GM11168 (cell line): Measurements from ENCODE around the gene MED15.
"Not testable (repeated sequence)": the region's sequence is repeated elsewhere in the genome, so short reads cannot be mapped to it uniquely, and the experiment has no call there.

Source experiments
- in situ Hi-C: fragments of 300-500 bp; cut with MboI; formaldehyde crosslinking; loops from one replicate; pipeline ENCODE4 v1.12.0; 2022; ENCODE audit warnings: low sequenced_read_pairs; ENCODE audit not compliant: unreplicated experiment

MED15 gene

DNA sequence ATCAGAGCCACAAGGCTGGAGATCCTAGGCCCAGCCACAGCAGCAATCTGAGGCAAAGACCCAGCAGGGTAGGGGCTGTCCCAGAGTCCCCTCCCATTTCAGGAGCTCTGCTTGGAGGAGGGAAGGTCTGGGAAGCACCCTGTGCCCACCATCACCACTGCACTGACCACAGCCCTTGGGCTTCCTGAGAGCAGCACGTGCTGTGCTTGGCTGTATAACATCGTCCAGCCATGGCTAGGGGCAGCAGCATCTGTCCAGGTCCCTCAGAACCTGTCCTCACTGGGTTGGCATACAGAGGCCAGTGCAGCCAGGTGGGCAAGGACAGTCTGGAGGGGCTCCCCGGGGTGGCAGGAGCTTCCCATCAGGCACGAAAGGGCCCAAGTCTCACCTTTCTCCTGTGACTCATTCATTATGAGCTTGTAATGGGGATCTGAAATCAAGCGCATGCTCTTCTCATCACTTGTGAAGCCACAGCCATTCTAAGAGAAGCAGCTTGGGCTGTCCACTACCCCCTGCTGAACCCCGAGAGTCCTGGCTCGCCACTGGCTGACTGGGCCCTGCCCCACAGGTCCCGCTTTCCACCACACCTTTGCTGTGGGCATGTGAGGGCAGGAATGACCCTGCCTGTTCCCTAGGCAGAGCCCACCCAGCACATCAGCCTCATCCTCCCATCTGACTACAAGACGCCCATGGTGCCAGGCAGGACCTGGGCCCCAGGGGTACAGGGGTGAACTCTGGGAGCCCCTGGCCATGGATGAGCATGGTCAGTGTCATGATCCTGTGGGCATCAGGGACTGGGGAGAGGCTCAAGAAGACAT lies 83.3 kb downstream of the MED15 start:
- in situ Hi-C loops, result no loop called here

DNA sequence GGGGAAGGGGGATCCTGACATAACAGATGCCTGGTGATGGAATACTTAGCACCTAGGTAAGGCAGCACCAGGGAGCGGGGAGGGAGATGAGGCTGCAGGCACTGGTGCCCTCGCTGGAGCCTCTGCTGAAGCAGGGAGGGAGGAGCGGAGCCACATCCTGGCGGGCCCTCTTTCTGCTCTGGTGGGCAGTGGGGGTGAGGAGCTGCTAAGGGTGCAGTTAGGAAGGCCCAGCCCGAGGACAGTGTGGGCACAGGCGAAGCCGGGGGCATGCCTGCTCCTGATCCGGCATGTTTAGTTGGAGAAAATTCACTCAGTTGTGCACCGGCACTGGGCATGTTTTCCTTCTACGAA lies 83.9 kb downstream of the MED15 start:
- in situ Hi-C loops, result no loop called here

DNA sequence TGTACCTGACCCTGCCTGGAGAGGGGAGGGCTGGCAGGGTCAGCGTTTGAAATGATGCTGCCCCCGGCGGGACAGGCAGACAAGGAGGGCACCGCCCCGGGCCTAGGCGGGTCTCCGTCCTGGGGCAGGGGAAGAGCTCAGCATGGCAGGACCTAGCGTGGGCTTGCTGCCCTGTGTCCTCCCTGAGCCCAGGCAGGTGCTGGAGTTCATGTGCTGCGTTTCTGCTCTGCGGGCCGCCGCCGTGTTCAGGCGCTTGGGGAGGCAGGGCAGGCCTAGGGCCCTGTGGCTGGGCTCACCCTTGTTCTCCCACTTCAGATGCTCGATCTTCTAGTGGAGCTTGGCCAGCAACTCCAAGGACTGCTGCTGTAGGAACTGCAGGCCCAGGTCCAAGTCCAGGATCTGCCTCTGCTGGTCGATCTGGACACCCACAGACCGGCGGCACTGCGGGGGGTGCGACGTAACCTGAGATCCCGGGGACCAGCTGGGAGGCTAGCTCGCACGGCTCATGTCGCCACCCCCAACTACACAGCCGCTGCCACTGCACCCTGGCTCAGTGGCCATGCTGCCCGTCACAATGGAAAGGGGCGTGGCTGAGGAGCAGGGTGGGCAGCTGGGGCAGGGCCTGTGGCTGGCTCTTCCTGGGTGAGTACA lies 84.4 kb downstream of the MED15 start:
- in situ Hi-C loops, result no loop called here

DNA sequence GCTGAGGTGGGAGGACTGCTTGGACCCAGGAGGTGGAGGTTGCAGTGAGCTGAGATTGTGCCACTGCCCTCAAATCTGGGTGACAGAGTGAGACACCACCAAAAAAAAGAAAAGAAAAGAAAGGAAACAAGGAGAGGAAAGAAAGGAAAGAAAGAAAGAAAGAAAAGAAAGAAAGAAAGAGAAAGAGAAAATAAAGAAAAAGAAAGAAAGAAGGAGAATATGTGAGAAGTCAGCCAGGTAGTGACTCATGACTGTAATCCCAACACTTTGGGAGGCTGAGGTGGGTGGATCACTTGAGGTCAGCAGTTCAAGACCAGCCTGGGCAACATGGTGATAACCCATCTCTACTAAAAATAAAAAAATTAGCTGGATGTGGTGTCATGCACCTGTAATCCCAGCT lies 86.6 kb downstream of the MED15 start:
- in situ Hi-C loops, result not testable (repeated sequence)

DNA sequence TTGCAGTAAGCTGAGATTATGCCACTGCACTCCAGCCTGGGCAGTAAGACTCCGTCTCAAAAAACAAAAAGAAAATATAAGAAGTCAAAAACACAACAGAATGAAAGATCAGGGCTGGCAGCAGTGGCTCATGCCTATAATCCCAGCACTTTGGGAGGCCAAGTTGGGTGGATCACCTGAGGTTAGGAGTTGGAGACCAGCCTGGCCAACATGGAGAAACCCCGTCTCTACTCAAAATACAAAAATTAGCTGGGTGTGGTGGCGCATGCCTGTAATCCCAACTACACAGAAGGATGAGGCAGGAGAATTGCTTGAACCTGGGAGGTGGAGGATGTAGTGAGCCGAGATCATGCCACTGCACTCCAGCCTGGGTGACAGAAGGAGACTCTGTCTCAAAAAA lies 87.1 kb downstream of the MED15 start:
- in situ Hi-C loops, result not testable (repeated sequence)

DNA sequence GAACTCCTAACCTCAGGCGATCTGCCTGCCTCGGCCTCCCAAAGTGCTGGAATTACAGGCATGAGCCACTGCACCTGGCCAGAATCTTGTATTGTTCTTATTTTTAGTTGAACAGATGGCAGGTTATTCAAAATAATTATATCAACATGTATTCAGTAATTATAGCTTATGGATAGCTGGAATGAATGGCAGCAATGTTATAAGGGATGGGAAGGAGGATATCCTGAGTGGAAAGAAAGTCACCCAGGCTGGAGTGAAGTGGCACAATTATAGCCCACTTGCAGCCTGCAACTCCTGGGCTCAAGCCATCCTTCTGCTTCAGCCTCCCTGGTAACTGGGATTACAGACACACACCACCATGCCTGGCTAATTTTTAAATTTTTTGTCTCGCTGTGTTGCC lies 88.1 kb downstream of the MED15 start:
- in situ Hi-C loops, result no loop called here

DNA sequence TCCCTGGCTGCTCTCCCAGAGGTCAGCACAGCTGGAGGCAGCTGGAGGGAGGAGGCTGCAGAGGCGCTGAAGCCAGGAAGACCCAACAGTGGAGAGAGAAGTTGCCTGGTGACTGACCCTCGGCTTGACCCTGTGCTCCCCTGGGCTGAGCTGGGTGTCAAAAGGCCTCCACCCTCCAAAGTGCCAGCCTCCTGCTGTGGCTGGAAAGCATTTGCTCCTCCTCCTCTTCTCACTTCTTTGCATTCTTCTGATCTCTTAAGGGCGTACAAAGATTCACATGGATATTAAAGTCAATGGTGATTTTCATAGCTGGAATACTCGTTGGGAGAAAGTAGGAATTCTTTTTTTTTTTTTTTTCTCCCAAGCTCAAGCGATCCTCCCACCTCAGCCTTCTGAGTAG lies 91.7 kb downstream of the MED15 start:
- in situ Hi-C loops, result no loop called here

DNA sequence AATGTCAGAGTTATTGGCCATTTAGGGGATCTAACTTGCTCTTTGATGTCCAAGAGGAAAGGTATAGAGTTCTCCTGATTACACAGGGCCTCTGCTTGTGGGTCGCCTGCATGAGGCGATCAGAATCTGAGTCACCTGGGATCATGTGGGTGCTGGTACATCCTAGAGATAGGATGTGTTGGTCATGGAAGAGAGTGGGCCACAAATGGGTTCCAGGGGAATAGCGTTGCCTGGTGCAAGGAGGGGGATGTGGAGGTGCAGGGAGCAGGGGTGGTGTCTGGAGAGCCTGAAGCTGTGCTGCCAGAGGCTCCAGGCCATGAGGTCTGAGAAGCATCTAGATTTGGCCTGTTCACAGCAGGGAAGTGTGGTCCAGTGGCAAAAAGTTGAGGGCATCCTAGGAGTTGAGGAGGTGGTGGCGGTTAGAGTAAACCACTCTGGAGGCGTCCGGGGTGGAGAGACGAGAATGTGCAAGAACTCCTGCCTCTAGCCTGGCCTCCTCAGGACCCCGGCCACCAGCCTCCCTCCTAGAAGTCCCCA lies 92.8 kb downstream of the MED15 start:
- in situ Hi-C loops, result loop anchor here (10.0 kb wide), 1 partner anchor 95 kb away; no protein-coding TSS in a partner anchor

DNA sequence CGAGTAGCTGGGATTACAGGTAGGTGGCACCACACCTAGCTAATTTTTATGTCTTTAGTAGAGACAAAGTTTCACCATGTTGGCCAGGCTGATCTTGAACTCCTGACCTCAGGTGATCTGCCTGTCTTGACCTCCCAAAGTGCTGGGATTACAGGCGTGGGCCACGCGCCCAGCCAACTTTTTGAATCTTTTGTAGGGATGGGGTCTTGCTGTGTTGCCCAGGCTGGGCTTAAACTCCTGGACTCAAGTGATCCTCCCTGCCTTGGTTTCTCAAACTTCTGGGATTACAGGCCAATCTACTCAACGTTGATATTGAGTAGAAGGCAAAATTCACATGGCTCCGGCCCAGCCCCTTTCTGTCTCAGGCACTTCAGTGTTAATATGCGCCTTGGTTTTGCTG lies 93.9 kb downstream of the MED15 start:
- in situ Hi-C loops, result loop anchor here (10.0 kb wide), 1 partner anchor 93 kb away; no protein-coding TSS in a partner anchor

DNA sequence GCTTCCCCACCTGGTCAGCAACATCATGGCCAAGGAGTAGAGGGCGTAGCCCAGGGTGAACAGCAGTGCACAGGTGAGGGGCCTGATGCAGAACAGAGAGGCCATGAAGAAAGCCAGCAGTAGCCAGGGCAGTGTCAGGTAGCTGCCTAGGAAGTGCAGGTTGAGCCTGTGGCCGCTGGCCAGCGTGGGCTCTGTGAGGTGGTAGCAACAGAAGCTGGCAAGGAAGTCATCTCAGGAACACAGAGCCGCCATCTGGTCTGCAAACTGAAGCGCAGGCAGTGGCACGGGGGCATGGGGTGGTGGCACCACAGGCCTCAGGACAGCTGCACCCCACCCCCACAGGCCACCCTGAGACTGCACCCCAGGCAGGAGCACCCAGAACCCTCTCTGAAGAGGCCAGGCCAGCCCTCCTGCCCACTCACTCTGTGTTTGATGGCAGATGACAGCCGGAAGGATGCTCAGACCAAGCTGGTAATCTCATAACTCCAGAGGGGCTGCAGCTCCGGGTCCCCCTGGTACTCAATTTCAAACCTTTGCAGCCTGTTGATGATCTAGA lies 95.3 kb downstream of the MED15 start:
- in situ Hi-C loops, result loop anchor here (10.0 kb wide), 1 partner anchor 92 kb away; no protein-coding TSS in a partner anchor

DNA sequence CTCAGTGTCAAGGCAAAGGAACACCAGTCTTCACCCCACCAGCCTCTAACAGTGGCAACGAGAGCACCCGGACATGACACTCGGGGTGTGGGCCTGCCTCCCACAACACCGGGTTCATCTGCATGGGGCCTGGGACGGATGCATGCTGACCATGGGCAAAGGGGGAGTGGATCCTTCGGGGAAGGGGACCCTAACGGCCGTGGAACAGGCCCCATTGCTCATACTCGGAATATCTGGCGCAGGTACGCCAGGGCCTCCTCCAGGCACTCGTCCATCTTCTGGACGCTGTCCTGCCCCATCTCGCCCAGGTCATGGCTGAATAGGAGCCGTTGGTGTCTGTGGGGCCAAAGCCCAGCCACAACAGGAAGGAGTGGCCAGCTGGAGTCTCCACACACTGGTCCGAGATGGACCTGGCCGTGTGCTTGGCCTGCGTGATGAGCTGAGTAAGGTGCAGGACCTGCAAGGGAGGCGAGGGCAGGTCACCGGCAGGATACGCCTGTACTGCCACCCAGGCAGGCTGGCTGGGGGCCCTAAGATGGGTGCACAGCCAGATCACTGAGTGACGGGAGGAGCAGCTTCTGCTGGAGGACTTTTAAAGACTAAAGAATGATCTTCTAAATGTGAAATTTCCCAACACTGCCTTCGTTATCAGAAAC lies 96.8 kb downstream of the MED15 start:
- in situ Hi-C loops, result loop anchor here (10.0 kb wide), 1 partner anchor 91 kb away; no protein-coding TSS in a partner anchor

DNA sequence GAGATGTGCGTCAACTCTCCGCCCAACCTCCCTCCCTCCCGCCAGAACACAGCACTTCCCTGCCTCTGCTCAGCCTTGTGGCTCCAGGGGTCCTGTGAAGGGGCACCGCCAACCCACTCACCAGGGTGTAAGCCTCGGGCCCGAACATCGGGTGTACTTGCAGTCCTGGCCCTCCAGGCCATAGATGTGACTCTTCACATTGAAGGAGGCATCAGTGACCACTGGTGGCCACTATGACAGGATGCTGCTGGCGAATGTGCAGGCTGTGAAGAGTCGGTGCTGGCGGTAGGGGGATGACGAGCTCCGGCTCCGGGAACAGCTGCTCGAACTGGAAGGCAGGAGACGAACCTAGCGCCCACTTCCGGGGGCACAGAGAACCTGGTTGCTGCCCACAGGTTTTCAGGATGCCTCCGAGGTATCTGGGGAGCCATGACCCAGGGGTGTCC lies 97.4 kb downstream of the MED15 start:
- in situ Hi-C loops, result loop anchor here (10.0 kb wide), 1 partner anchor 90 kb away; no protein-coding TSS in a partner anchor

DNA sequence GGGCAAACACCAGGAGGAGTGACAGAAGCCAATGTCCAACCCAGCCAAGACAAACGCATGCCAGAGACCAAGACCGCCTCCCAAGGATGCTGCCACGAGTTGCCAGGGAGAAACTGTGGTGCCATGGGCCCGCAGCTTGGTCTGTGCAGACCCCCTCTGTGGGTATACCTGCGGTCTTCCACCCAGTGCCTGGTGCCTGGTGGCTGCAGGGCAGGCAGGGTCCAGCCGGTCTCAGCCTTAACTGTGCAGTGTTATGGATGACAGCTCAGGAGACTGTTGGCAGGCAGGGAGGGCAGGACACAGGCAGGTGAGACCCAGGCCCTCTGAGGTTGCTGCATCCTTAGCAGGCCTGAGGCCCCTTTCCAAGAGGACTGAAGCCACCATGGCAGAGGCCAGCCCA lies 97.9 kb downstream of the MED15 start:
- in situ Hi-C loops, result loop anchor here (10.0 kb wide), 1 partner anchor 89 kb away; no protein-coding TSS in a partner anchor

DNA sequence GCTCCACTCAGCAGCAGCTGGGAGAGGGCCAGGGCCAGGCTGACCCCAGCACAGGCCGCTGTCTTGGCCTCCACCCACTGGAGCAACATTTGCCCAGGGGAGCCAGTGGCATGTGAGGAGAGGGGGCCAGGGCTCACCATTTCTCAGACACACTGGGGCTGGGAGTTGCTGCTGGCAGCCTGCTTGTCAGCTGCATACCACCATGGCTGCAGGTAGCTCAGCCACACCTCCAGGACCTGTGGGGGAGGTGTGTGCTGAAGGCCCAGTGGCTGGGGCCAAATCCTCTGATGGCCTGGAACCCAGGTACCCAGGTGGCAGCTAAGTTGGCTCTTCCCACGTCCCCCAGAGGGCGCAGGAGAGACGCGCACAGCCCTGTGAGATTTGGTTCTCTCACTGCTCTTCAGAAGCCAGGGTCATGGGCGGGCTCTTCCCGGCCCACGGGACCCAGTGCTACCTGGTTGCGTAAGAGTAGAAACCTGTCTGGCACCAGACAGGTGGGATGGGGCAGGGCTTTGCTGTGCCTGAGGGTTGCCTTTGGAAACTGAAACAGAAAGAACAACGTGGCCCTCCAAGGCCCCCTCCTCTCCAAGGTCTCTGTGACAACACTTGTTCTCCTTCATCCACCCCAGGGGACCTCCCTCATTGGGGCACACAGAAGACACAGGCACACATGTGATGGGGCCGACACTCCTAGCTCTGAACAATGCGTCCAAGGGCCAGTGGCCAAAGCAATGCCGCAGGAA lies 98.8 kb downstream of the MED15 start:
- in situ Hi-C loops, result loop anchor here (10.0 kb wide), 1 partner anchor 89 kb away; no protein-coding TSS in a partner anchor

DNA sequence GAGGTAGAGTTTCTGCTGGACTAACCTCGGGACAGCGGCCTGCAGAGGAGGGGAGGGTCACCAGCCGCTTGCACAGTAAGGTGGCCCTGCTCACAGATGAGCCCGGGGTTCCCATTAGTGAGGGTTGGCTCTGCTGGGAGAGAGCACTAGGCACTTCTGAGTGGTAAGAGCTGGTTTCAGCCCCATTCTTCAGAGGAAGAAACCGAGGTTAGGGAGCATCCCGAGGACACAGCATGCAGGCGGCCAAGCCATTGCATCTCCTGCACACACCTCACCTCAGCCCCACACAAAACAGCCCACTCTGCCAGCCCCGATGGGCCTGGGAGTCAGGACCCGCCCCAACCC lies 99.3 kb downstream of the MED15 start:
- in situ Hi-C loops, result loop anchor here (10.0 kb wide), 1 partner anchor 88 kb away; no protein-coding TSS in a partner anchor

DNA sequence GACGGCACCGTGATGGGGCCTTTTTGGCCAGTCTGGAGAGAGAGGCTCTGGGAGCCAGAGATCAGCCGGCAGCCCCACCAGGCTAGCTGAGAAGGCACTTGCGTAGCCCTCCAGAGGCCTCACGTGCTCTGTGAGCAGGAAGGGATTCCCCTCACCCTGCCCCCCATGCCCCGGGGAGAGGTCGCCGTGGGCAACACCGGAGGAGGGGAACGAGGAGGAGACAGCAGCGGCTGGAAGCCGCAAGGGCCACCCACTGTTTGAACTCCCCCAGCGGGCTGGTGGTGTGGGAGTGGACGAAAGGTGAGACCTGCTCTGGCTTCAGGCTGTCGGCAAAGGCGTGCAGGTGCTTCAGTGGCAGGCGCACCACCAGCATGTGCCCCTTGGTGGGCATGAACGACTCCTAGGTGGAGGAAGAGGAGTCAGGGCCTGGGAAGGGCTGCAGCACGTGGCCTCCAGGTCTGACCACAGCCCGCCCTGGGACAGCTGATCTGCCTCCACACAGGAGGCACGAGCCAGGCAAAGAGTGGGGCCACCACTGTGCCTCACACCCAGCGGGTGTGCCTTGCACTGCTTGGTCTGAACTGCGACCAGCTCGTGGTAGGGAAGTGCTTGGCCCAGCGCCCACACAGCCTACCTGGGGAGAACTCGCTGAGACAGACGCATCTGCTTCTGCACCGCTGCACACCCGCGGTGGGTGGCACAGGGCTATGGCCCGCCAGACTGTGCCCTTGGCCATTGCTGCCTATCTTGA lies 99.9 kb downstream of the MED15 start:
- in situ Hi-C loops, result loop anchor here (10.0 kb wide), 1 partner anchor 87 kb away; no protein-coding TSS in a partner anchor

DNA sequence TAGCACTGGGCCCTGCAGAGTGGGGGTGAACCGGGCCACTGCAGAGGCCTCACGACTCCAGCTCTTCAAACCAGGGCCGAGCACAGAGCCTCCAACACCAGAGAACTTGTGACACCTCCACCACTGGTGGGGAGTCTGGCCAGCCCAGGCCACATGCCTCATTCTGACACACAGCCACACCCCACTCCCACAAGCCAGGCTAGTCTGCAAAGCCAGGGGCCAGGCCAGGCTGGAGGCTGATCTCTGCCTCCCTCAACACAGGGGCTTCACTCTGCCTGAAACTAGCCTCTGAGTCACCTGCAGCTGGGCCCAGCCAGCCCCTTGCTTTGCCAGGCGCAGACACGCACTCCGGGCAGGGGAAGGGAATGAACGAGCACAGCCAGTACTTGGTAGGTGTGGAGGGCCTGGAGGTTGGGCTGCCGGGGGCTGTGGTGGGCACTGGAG lies 102.9 kb downstream of the MED15 start:
- in situ Hi-C loops, result no loop called here

DNA sequence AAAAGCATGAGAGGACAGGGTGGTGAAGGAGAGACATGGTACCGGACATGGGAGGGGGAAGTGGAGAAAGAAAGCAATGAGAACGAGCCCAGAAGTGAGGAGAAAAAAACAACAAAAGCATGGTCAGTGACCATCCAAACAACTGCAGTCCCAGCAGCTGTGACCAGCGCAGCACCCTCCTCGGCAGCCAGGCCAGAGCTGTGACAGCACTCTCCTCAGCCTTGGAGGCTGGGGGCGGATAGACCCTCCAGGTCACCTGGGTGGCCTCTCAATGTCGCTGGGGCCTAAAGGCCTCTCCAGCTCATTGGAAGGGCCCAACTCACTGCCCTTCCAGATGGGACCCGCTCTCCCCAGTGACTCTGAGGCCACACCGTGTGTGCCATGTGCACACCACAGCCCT lies 103.3 kb downstream of the MED15 start:
- in situ Hi-C loops, result no loop called here

DNA sequence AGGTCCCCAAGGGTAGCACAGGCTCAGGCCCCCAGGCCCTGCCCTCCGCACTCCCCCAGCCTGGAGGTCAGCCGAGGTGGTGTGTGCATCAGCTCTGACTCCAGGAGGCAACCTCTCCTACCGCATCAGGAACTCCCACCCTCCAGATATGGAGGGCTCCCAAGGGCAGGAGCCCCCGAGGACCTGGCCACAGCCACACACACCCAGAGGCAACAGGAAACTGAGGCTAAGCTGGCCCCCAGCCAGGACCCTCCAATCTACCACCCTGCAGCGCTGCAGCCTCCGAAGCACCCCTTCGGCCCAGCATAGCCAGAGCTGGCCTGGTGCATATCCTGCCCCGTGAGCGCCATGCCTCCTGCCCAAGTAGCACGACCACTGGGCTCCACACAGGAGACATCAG lies 104.0 kb downstream of the MED15 start:
- in situ Hi-C loops, result no loop called here
